Fibroblast of lung (primary cell): Measurements from ENCODE around the gene FAM3B.

Source experiments
- CTCF ChIP-seq, 2 donors: IDR thresholded peaks in 1 of 2; conservative IDR thresholded peaks in 1 of 2; 1 replicate in 1 of 2; 2 replicates in 1 of 2; pipeline ENCODE4 v1.5.1; 2011 to 2012; ENCODE audit warnings: low read length in 2 of 2, control low read depth in 1 of 2, inconsistent platforms in 1 of 2, low read depth in 1 of 2, mild to moderate bottlenecking in 1 of 2
- EZH2 ChIP-seq: IDR thresholded peaks from 2 replicates; pipeline ENCODE4 v1.5.1; 2012; ENCODE audit warnings: low read length, control low read depth, mild to moderate bottlenecking; ENCODE audit errors: missing control alignments

GRCh38 chr21:41358193-41359166 is 41.9 kb downstream of the FAM3B start:
- TF ChIP-seq CTCF (conservative IDR thresholded peaks at IDR 0.05 in 1 of 2, IDR thresholded peaks at IDR 0.05 in 1 of 2; ENCODE audit: low read depth in 1 of 2, low read length in 2 of 2) (no peak), EZH2 (no peak)
